ENCODE results near the gene GPAT2. TPM values are rescaled to one million over a fixed set of nuclear protein-coding genes. Genes with fewer than 3 reads are reported as not detected.

Gene GPAT2

Small RNA genes lying within 50 kb of the gene (small RNA-seq; reads per million reads assigned to genes)
- gene RN7SL210P (ENCODE audit: low read depth): not detected
